Measurements from ENCODE around the gene KRT79.

The KRT79 gene

GRCh38 chr12:52778833-52779232 is 55.3 kb downstream of the KRT79 start:
- Histone ChIP-seq H3K79me2 (ENCODE audit: insufficient read depth, low read length) (no peaks in the 10 kb centered on the region), H3K27me3 (ENCODE audit: insufficient read depth, low read length) (0 out of 2 replicates have a peak, but pooled peaks cover 3% of the 10 kb centered on the region), H4K20me1 (ENCODE audit: insufficient read depth, low read length) (no peaks in the 10 kb centered on the region), H3K9me2 (ENCODE audit: low read depth, low read length) (no peaks in the 10 kb centered on the region), H3K4me2 (ENCODE audit: low read length) (no peak overlapping the region), H3K4me3 (ENCODE audit: low read depth, low read length, poor library complexity, severe bottlenecking) (no peak overlapping the region), H3K27ac (ENCODE audit: low read depth, low read length, poor library complexity, severe bottlenecking) (no peak overlapping the region), H3K36me3 (ENCODE audit: insufficient read depth, low read length) (no peaks in the 10 kb centered on the region), H3K9me3 (ENCODE audit: low read length) (no peaks in the 10 kb centered on the region), H2AFZ (ENCODE audit: low read length) (no peak overlapping the region), H3F3A (ENCODE audit: insufficient read depth, low read length) (no peaks in the 10 kb centered on the region), H3K4me1 (ENCODE audit: insufficient read depth, low read length, severe bottlenecking) (no peaks in the 10 kb centered on the region), H3K9ac (ENCODE audit: low read length) (no peak overlapping the region)
- no peak for TF ChIP-seq EZH2 (IDR thresholded peaks at IDR 0.05; ENCODE audit: borderline replicate concordance, low read length)
- TF ChIP-seq CTCF (IDR thresholded peaks at IDR 0.05; ENCODE audit: low read length), result no peak

- H3K27me3 ChIP-seq (ENCODE audit: insufficient read depth, low read length), result 0 out of 2 replicates have a peak, but pooled peaks cover 3% of the 10 kb centered on the region
- no peaks in the 10 kb centered on the region for H3K79me2 ChIP-seq (ENCODE audit: insufficient read depth, low read length)
- H3K9ac ChIP-seq (ENCODE audit: low read length), result no peak overlapping the region
- H3K9me2 ChIP-seq (ENCODE audit: low read depth, low read length), result no peaks in the 10 kb centered on the region
- no peaks in the 10 kb centered on the region for H3K9me3 ChIP-seq (ENCODE audit: low read length)
- no peaks in the 10 kb centered on the region for H4K20me1 ChIP-seq (ENCODE audit: insufficient read depth, low read length)
- H3K27ac ChIP-seq (ENCODE audit: low read depth, low read length, poor library complexity, severe bottlenecking), result no peak overlapping the region
- H3K4me3 ChIP-seq (ENCODE audit: low read depth, low read length, poor library complexity, severe bottlenecking), result no peak overlapping the region
- no peaks in the 10 kb centered on the region for H3K4me1 ChIP-seq (ENCODE audit: insufficient read depth, low read length, severe bottlenecking)
- no peaks in the 10 kb centered on the region for H3F3A ChIP-seq (ENCODE audit: insufficient read depth, low read length)
- H3K36me3 ChIP-seq (ENCODE audit: insufficient read depth, low read length), result no peaks in the 10 kb centered on the region
- TF ChIP-seq EZH2 (IDR thresholded peaks at IDR 0.05; ENCODE audit: borderline replicate concordance, low read length) (no peak), CTCF (IDR thresholded peaks at IDR 0.05; ENCODE audit: low read length) (no peak)
- H2AFZ ChIP-seq (ENCODE audit: low read length), result no peak overlapping the region
- no peak overlapping the region for H3K4me2 ChIP-seq (ENCODE audit: low read length)
Observed at GRCh38 chr12:52777566-52777965, 56.5 kb downstream of the KRT79 start.

GRCh38 chr12:52776913-52777395 is 57.2 kb downstream of the KRT79 start, which contains the start of gene KRT76:
Gene KRT76 (minus strand): TSS chr12:52777345. CDS start chr12:52777291, 54 bp downstream.
- no peak for TF ChIP-seq EZH2 (IDR thresholded peaks at IDR 0.05; ENCODE audit: borderline replicate concordance, low read length)
- TF ChIP-seq CTCF (IDR thresholded peaks at IDR 0.05; ENCODE audit: low read length), result no peak
- no peaks in the 10 kb centered on the region for H3K9me2 ChIP-seq (ENCODE audit: low read depth, low read length)
- H2AFZ ChIP-seq (ENCODE audit: low read length), result no peak within 1 kb of the TSS
- H3K9me3 ChIP-seq (ENCODE audit: low read length), result no peaks in the 10 kb centered on the region
- no peaks in the 10 kb centered on the region for H3F3A ChIP-seq (ENCODE audit: insufficient read depth, low read length)
- H3K4me3 ChIP-seq (ENCODE audit: low read depth, low read length, poor library complexity, severe bottlenecking), result no peak within 1 kb of the TSS
- no peaks in the 10 kb centered on the region for H4K20me1 ChIP-seq (ENCODE audit: insufficient read depth, low read length)
- H3K9ac ChIP-seq (ENCODE audit: low read length), result no peak within 1 kb of the TSS
- H3K27ac ChIP-seq (ENCODE audit: low read depth, low read length, poor library complexity, severe bottlenecking), result no peak within 1 kb of the TSS
- peaks cover 3% of the 10 kb centered on the region; the same call in 1 of the 2 replicates for H3K27me3 ChIP-seq (ENCODE audit: insufficient read depth, low read length)
- no peak within 1 kb of the TSS for H3K4me2 ChIP-seq (ENCODE audit: low read length)
- H3K4me1 ChIP-seq (ENCODE audit: insufficient read depth, low read length, severe bottlenecking), result no peaks in the 10 kb centered on the region
- no peaks in the 10 kb centered on the region for H3K36me3 ChIP-seq (ENCODE audit: insufficient read depth, low read length)
- H3K79me2 ChIP-seq (ENCODE audit: insufficient read depth, low read length), result no peaks in the 10 kb centered on the region

Measured in OCI-LY1 (cell line).